ENCODE data around the gene UBE2J1.

DNA sequence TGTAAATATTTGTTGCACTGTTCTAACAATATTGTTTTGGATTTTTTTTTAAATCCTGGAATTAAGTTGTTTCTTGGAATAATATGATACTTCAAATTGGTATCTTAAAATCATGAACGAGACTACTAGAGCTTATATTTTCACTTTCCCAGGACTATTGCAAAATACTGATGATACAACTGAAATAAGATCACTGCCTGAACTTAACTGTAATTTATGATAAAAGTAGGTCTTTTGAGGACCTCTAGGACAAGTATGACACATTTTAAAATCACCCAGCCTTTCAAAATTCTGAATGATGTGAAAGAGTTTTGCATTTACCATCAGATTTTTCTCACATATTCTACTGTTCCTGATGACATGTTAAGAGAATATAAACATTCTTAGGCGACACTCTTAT is 8.6 kb upstream of the UBE2J1 start:
- TF ChIP-seq EZH2phosphoT487 (IDR thresholded peaks at IDR 0.05; ENCODE audit: insufficient read depth, low read depth) = no peak
- no peak for TF ChIP-seq EZH2 (IDR thresholded peaks at IDR 0.05; ENCODE audit: insufficient read depth, poor library complexity, severe bottlenecking)
